Epidermal melanocyte (primary cell): ENCODE data around the gene VSTM4.

ENCODE experiments used
- DNase-seq: peaks from one replicate; pipeline ENCODE4 v3.0.0; 2011; ENCODE audit warnings: low spot score; ENCODE audit not compliant: insufficient read length

VSTM4 gene, protein sequence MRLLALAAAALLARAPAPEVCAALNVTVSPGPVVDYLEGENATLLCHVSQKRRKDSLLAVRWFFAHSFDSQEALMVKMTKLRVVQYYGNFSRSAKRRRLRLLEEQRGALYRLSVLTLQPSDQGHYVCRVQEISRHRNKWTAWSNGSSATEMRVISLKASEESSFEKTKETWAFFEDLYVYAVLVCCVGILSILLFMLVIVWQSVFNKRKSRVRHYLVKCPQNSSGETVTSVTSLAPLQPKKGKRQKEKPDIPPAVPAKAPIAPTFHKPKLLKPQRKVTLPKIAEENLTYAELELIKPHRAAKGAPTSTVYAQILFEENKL

GRCh38 chr10:49115015-49115795 is at the start of gene VSTM4:
VSTM4 (minus strand) TSS chr10:49115522; CDS start chr10:49115485, 37 bp downstream.
- no peak for DNase-seq

- DNase-seq, result no peak
Observed at GRCh38 chr10:49164559-49165188, 49.4 kb upstream of the VSTM4 start.

GRCh38 chr10:49163741-49164140 is 48.4 kb upstream of the VSTM4 start:
- no peak for DNase-seq

DNA sequence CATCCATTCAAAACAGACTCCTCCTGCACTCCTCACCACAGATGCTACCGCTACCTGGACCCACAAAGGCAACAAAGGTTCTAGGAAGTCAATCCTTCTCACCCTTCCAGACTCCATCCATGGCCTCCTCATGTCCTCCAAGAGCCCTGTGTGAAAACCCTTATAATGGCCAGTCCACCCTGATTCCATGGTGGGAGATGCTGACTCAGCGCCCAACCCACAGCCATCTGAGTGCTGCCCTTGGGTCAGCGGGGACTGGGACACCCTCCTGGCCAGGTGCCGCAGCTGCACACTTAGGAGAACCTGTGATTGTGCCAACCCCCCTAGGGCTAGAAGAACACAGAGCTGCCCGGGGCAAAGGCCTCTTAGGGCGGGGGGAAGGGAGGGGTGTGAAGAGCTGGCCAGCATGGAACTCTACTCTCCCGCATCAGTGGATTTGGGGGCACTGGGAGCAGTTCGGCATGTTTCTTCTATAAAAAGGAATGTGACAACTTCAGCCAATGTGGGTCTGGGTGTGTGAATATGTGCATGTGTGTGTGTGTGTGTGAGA is 47.5 kb upstream of the VSTM4 start:
- DNase-seq, result no peak

DNA sequence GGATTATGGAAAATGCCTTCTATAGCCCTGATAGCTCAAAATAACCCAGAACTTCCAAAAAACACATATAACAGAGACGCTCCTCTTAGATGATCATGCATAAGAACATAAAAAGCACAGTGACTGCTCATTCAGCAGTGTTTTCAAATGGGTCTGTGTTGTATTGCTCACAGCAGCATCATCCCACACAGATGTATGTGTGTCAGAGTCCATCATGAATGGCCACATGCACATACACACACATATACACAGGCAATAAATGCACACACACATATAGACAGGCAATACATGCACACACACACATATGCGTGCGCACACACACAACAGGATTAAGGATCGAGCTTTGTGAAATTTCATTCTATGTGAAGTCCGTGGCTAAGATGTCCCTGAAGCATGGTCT is 46.7 kb upstream of the VSTM4 start:
- DNase-seq, result no peak

DNA sequence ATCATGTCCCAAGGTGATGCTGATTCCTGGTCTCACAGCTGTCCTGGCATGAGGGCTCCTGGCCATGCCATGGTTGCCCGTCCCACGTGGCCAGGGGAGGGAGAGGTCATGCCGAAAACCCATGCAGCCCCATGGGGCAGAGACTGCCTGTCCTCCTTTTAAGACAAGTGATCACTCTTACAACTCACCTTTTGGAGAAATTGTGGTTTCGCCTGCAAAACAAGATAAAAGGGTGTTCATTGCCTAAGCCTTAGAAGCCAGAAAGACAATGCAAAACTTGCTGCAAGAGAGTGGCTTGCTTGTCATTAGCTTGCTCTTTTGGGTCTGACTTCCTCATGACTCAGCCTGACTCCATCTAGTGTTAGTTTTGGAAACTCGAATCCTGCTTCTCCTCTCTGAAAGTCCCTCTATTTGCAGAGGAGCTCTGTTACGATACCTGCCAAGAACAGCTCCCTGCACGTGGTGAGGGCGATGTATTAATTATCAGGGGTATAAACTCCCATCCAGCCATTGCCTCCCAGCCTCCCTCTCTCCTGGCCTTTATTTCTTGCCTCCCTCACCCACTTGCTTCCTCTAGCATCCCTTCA is 46.2 kb upstream of the VSTM4 start:
- DNase-seq, result no peak

GRCh38 chr10:49160814-49161213 is 45.5 kb upstream of the VSTM4 start:
- DNase-seq, result no peak

GRCh38 chr10:49160110-49160509 is 44.8 kb upstream of the VSTM4 start:
- no peak for DNase-seq

DNA sequence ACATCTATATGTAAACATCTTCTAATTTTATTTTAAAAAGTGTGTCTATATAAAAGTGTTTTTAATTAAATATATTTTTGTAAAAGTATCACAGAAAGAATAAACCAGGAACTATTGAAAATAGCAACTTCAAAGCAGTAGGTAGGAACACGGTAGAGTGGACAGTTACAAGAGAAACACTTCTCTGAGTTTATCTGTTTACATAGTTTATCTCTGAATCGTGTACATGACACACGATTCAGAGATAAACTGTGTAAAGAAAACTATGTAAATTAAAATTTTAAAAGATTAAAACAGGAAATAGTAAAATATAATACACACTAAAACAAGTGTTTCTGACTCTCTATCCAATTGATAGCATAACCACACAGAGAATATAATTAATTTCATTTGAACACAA is 43.6 kb upstream of the VSTM4 start:
- no peak for DNase-seq

DNA sequence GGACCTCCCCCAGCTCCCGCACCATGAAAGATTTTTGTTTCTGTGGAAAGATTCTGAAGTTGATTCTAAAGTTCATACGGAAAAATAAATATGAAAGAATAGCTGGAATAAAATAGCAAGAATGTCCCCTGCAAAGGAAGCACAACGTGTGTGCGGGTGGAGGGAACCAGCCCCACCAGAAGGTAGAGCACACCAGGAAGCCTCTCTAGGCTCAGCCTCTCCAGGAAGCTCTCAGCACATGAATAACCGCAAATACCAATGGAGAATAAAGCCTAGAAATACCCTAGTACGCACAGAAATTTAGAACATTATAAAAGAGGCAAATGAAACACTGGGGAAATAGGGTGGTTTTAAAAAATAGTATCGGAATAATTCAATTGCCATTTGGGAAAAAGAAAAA is 43.1 kb upstream of the VSTM4 start:
- no peak for DNase-seq

GRCh38 chr10:49157229-49157628 is 41.9 kb upstream of the VSTM4 start:
- DNase-seq, result no peak

DNA sequence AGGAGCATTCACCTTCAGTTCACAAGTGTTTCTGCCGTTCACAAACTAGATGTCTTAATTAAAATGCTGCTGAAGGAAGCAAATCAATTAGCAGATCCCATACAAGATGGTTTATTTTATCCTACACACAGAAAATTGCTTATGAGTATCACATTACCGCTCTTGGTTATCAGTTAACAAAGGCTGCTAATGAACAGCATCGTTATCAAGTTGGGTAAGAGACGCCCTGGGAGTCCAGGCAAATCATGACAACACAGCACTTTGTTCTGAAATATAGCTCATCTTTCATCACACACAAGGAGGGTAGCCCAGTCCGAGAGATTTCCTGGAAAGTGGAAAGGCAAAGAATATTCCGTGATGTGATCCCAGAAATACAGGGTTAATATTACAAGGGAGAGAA is 39.3 kb upstream of the VSTM4 start:
- DNase-seq, result no peak

GRCh38 chr10:49153971-49154370 is 38.6 kb upstream of the VSTM4 start:
- DNase-seq, result no peak

- no peak for DNase-seq
Observed at GRCh38 chr10:49153115-49153514, 37.8 kb upstream of the VSTM4 start.

- no peak for DNase-seq
Observed at GRCh38 chr10:49152663-49153062, 37.3 kb upstream of the VSTM4 start.

- no peak for DNase-seq
Observed at GRCh38 chr10:49152037-49152436, 36.7 kb upstream of the VSTM4 start.

GRCh38 chr10:49151481-49151880 is 36.2 kb upstream of the VSTM4 start:
- DNase-seq, result no peak

GRCh38 chr10:49151025-49151445 is 35.7 kb upstream of the VSTM4 start:
- DNase-seq, result no peak

GRCh38 chr10:49150426-49150825 is 35.1 kb upstream of the VSTM4 start:
- no peak for DNase-seq

DNA sequence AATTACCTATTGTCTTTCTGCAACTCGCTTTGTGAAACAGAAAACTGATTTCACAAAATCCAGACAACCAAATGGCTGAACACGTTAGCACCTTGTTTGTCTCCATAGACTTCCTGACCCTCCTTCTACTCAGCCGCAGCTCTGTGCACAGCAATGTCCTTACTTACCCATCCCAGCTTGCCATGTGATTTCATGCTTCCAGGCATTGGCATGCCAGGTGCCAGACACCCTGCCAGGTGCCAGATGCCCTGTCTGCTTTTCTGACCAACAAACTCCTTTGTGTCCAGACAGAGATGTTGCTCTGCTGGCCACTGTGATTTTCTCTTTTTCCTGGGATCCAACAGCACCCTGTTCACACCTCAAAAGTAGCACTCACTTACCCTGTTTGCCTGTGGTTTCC is 34.6 kb upstream of the VSTM4 start:
- DNase-seq, result no peak

GRCh38 chr10:49144058-49144720 is 28.9 kb upstream of the VSTM4 start:
- no peak for DNase-seq
